ENCODE data around the gene ZNF575. TPM values are rescaled to one million over a fixed set of nuclear protein-coding genes. Genes with fewer than 3 reads are reported as not detected.
A peak's percentile ranks its signal among the peaks of the same experiment; 100 is the strongest.

ZNF575 gene, protein sequence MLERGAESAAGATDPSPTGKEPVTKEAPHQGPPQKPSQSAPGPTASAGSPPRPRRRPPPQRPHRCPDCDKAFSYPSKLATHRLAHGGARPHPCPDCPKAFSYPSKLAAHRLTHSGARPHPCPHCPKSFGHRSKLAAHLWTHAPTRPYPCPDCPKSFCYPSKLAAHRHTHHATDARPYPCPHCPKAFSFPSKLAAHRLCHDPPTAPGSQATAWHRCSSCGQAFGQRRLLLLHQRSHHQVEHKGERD
- polyA plus RNA-seq (2013, experiment 1 of 2): 0.13 TPM
- polyA plus RNA-seq (2013, experiment 2 of 2): 0.27 TPM

DNA sequence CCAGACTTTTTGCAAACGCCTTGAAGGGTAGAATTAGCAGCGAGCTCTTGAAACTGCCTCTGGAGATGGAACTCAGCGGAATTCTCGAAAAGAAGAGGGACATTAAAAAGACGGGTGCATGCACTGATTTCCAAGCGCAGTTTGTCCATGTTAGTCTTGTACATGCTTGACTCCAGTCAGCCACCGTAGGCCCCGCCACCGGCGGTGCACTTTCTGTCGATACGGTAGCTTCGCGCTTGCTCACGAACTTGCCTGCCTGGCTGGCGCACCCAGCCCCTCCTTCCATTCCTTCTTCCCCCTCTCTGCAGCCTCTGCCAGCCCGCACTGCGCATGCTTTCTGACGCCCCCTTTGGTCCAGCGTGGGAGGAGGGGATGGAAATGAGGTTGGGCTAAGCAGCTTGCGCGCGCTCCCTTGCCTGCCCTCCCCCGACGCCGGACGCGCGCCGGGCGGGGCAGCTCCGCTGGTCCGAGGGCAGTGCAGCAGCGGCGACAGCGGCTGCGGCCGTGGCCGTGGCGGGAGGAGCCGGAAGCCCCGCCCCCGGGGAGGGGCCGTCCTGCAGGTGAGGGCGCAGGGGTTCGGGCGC, at the start of gene ZNF575:
ZNF575 (plus strand) TSS at position 227 of the 584 bp plus-strand sequence. CDS start 1,235 bp downstream, outside the sequence.
- Histone ChIP-seq H3K23ac (ENCODE audit: low read length) (no peak within 1 kb of the TSS), H3K79me1 (ENCODE audit: low read length) (no peaks in the 10 kb centered on the region), H3K36me3 (ENCODE audit: control insufficient read depth, insufficient read depth, low read length) (no peaks in the 10 kb centered on the region), H3K4me1 (ENCODE audit: control insufficient read depth, low read depth, low read length) (peaks cover 6% of the 10 kb centered on the region), H2AK5ac (ENCODE audit: low read length) (no peak within 1 kb of the TSS), H2BK5ac (ENCODE audit: low read length) (no peak within 1 kb of the TSS), H3K4ac (ENCODE audit: low read depth, low read length) (no peak within 1 kb of the TSS), H3K9ac (ENCODE audit: low read length) (peak within 1 kb of the TSS; percentile 83), H2BK15ac (replicated peaks; ENCODE audit: low read depth) (no peak within 1 kb of the TSS), H2BK120ac (ENCODE audit: low read depth, low read length) (no peak within 1 kb of the TSS), H4K8ac (ENCODE audit: low read depth, low read length) (no peak within 1 kb of the TSS), H3K4me3 (ENCODE audit: low read length) (peak within 1 kb of the TSS; percentile 62), H4K5ac (ENCODE audit: low read length) (no peak within 1 kb of the TSS), H3K56ac (ENCODE audit: low read length) (peak within 1 kb of the TSS; percentile 92), H3K4me2 (ENCODE audit: low read length) (peak within 1 kb of the TSS; percentile 97), H3K27ac (ENCODE audit: low read depth, low read length) (peak within 1 kb of the TSS; percentile 69), H3K79me2 (ENCODE audit: control insufficient read depth, insufficient read depth, low read length) (no peaks in the 10 kb centered on the region), H3K18ac (ENCODE audit: low read length) (no peak within 1 kb of the TSS), H3K27me3 (ENCODE audit: insufficient read depth, low read length, poor library complexity) (no peaks in the 10 kb centered on the region)
- peak; percentile 98 for DNase-seq
- no CpG with 5 or more reads among the region's 47 CpGs for WGBS (ENCODE audit: extremely low coverage, insufficient coverage, low lambda C conversion rate)

DNA sequence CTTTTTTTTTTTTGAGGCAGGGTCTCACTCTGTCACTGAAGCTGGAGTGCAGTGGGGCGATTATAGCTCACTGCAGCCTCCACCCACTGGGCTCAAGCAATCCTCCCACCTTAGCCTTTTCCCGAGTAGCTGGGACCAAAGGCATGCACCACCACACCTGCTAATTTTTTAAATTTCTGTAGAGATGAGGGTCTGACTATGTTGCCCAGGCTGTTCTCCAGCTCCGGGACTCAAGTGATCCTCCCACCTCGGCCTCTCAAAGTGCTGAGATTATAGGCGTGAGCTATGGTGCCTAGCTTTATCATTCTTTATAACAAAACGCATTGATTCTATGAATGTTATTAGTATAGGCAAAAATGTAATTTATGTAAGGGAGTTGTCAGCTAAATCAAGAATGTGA, 49.7 kb upstream of the ZNF575 start:
- DNase-seq: no peak
- no CpG with 5 or more reads among the region's 6 CpGs for WGBS (ENCODE audit: extremely low coverage, insufficient coverage, low lambda C conversion rate)
- Histone ChIP-seq H2BK5ac (ENCODE audit: low read length) (no peak overlapping the region), H4K5ac (ENCODE audit: low read length) (no peak overlapping the region), H3K4me3 (ENCODE audit: low read length) (no peak overlapping the region), H2BK120ac (ENCODE audit: low read depth, low read length) (no peak overlapping the region), H3K79me1 (ENCODE audit: low read length) (no peaks in the 10 kb centered on the region), H3K4me2 (ENCODE audit: low read length) (no peak overlapping the region), H3K4ac (ENCODE audit: low read depth, low read length) (no peak overlapping the region), H2AK5ac (ENCODE audit: low read length) (no peak overlapping the region), H3K18ac (ENCODE audit: low read length) (no peak overlapping the region), H3K4me1 (ENCODE audit: control insufficient read depth, low read depth, low read length) (no peaks in the 10 kb centered on the region), H3K27ac (ENCODE audit: low read depth, low read length) (no peak overlapping the region), H3K56ac (ENCODE audit: low read length) (no peak overlapping the region), H3K9ac (ENCODE audit: low read length) (no peak overlapping the region), H3K23ac (ENCODE audit: low read length) (no peak overlapping the region), H4K8ac (ENCODE audit: low read depth, low read length) (no peak overlapping the region), H3K36me3 (ENCODE audit: control insufficient read depth, insufficient read depth, low read length) (no peaks in the 10 kb centered on the region), H3K79me2 (ENCODE audit: control insufficient read depth, insufficient read depth, low read length) (no peaks in the 10 kb centered on the region), H2BK15ac (replicated peaks; ENCODE audit: low read depth) (no peak overlapping the region), H3K27me3 (ENCODE audit: insufficient read depth, low read length, poor library complexity) (no peaks in the 10 kb centered on the region)

DNA sequence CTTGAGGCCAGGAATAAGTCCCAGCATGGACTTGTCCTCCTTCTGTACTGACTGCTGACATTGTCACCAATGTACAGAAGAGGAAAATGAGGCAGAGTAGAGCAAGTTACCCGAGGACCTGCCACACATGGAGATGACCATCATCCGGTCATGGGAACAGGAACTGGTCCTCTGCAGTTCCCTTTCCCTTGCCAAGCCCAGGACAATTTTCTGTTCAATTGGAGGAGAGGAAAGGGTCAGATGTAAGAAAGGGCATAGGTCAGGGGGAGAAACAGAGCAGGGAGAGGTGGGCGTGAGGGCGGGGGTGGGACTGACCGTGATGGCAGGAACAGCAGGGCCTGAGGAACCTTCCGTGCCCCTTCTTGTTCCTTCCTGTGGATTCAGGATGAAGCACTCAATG, 47.0 kb upstream of the ZNF575 start:
- Histone ChIP-seq H3K9ac (ENCODE audit: low read length) (no peak overlapping the region), H3K79me2 (ENCODE audit: control insufficient read depth, insufficient read depth, low read length) (no peaks in the 10 kb centered on the region), H3K18ac (ENCODE audit: low read length) (no peak overlapping the region), H2BK5ac (ENCODE audit: low read length) (no peak overlapping the region), H3K27me3 (ENCODE audit: insufficient read depth, low read length, poor library complexity) (no peaks in the 10 kb centered on the region), H4K5ac (ENCODE audit: low read length) (no peak overlapping the region), H2BK120ac (ENCODE audit: low read depth, low read length) (no peak overlapping the region), H2BK15ac (replicated peaks; ENCODE audit: low read depth) (no peak overlapping the region), H3K4me2 (ENCODE audit: low read length) (no peak overlapping the region), H3K4me3 (ENCODE audit: low read length) (no peak overlapping the region), H3K27ac (ENCODE audit: low read depth, low read length) (no peak overlapping the region), H4K8ac (ENCODE audit: low read depth, low read length) (no peak overlapping the region), H3K36me3 (ENCODE audit: control insufficient read depth, insufficient read depth, low read length) (no peaks in the 10 kb centered on the region), H3K79me1 (ENCODE audit: low read length) (no peaks in the 10 kb centered on the region), H3K4ac (ENCODE audit: low read depth, low read length) (no peak overlapping the region), H2AK5ac (ENCODE audit: low read length) (no peak overlapping the region), H3K56ac (ENCODE audit: low read length) (no peak overlapping the region), H3K23ac (ENCODE audit: low read length) (no peak overlapping the region), H3K4me1 (ENCODE audit: control insufficient read depth, low read depth, low read length) (no peaks in the 10 kb centered on the region)
- DNase-seq: no peak
- WGBS (ENCODE audit: extremely low coverage, insufficient coverage, low lambda C conversion rate): no CpG with 5 or more reads among the region's 6 CpGs

DNA sequence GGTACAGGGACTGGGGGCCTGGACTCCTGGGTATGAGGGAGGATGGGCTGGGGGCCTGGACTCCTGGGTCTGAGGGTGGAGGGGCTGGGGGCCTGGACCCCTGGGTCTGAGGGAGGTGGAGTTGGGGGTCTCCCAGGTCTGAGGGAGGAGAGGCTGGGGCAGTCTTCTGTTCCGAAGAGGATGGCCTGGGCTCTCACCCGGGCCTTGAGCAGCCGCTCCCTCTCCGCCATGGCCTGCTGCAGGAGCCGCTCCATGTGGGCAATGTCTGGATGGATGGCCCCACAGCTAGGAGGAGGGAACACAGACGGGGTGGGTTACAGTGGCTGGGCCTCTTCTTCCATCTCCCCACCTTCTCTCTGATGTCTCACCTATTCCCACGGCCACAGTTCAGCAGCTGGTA, 46.6 kb upstream of the ZNF575 start:
- no CpG with 5 or more reads among the region's 7 CpGs for WGBS (ENCODE audit: extremely low coverage, insufficient coverage, low lambda C conversion rate)
- H3K4me2 ChIP-seq (ENCODE audit: low read length): no peak overlapping the region
- no peak overlapping the region for H3K27ac ChIP-seq (ENCODE audit: low read depth, low read length)

DNA sequence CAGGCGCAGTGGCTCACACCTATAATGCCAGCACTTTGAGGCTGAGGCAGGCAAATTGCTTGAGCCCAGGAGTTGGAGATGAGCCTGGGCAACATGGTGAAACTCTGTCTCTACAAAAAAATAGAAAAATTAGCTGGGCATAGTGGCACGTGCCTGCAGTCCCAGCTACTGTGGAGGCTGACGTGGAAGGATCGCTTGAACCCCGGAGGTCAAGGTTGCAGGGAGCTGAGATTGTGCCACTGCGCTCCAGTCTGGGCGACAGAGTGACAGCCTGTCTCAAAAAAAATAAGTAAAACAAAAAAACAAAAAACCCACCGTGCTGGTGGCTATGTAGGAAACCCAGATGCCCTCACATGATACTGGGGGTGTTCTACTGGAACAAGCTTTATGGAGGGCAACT, 44.8 kb upstream of the ZNF575 start:
- Histone ChIP-seq H4K8ac (ENCODE audit: low read depth, low read length) (no peak overlapping the region), H3K4me3 (ENCODE audit: low read length) (no peak overlapping the region), H3K27ac (ENCODE audit: low read depth, low read length) (no peak overlapping the region), H3K4ac (ENCODE audit: low read depth, low read length) (no peak overlapping the region), H3K56ac (ENCODE audit: low read length) (no peak overlapping the region), H3K79me1 (ENCODE audit: low read length) (no peaks in the 10 kb centered on the region), H3K9ac (ENCODE audit: low read length) (no peak overlapping the region), H3K18ac (ENCODE audit: low read length) (no peak overlapping the region), H3K36me3 (ENCODE audit: control insufficient read depth, insufficient read depth, low read length) (no peaks in the 10 kb centered on the region), H3K27me3 (ENCODE audit: insufficient read depth, low read length, poor library complexity) (no peaks in the 10 kb centered on the region), H3K4me1 (ENCODE audit: control insufficient read depth, low read depth, low read length) (no peaks in the 10 kb centered on the region), H2AK5ac (ENCODE audit: low read length) (no peak overlapping the region), H2BK15ac (replicated peaks; ENCODE audit: low read depth) (no peak overlapping the region), H3K4me2 (ENCODE audit: low read length) (no peak overlapping the region), H3K23ac (ENCODE audit: low read length) (no peak overlapping the region), H4K5ac (ENCODE audit: low read length) (no peak overlapping the region), H2BK5ac (ENCODE audit: low read length) (no peak overlapping the region), H2BK120ac (ENCODE audit: low read depth, low read length) (no peak overlapping the region), H3K79me2 (ENCODE audit: control insufficient read depth, insufficient read depth, low read length) (no peaks in the 10 kb centered on the region)
- WGBS (ENCODE audit: extremely low coverage, insufficient coverage, low lambda C conversion rate): no CpG with 5 or more reads among the region's 8 CpGs
- no peak for DNase-seq

More for the DNA sequence above, 46.6 kb upstream of the ZNF575 start:
- no peak overlapping the region for H2BK15ac ChIP-seq (replicated peaks; ENCODE audit: low read depth)
- H4K5ac ChIP-seq (ENCODE audit: low read length): no peak overlapping the region
- H2BK5ac ChIP-seq (ENCODE audit: low read length): no peak overlapping the region
- H3K56ac ChIP-seq (ENCODE audit: low read length): no peak overlapping the region
- no peak overlapping the region for H2BK120ac ChIP-seq (ENCODE audit: low read depth, low read length)
- no peaks in the 10 kb centered on the region for H3K4me1 ChIP-seq (ENCODE audit: control insufficient read depth, low read depth, low read length)
- no peak for DNase-seq
- no peaks in the 10 kb centered on the region for H3K27me3 ChIP-seq (ENCODE audit: insufficient read depth, low read length, poor library complexity)
- H2AK5ac ChIP-seq (ENCODE audit: low read length): no peak overlapping the region
- H3K18ac ChIP-seq (ENCODE audit: low read length): no peak overlapping the region
- no peaks in the 10 kb centered on the region for H3K79me2 ChIP-seq (ENCODE audit: control insufficient read depth, insufficient read depth, low read length)
- H3K4ac ChIP-seq (ENCODE audit: low read depth, low read length): no peak overlapping the region
- H3K36me3 ChIP-seq (ENCODE audit: control insufficient read depth, insufficient read depth, low read length): no peaks in the 10 kb centered on the region
- no peaks in the 10 kb centered on the region for H3K79me1 ChIP-seq (ENCODE audit: low read length)
- no peak overlapping the region for H3K23ac ChIP-seq (ENCODE audit: low read length)
- H3K4me3 ChIP-seq (ENCODE audit: low read length): no peak overlapping the region
- H4K8ac ChIP-seq (ENCODE audit: low read depth, low read length): no peak overlapping the region
- H3K9ac ChIP-seq (ENCODE audit: low read length): no peak overlapping the region

Data from mesendoderm (in vitro differentiated cells).